Hepatocyte (in vitro differentiated cells): ENCODE measurements around the gene PLEKHJ1.

Experiments
- EZH2 ChIP-seq: fragments of 200-600 bp; sonication (generic); IDR thresholded peaks from 2 replicates; pipeline ENCODE4 v1.6.1; 2016; ENCODE audit warnings: antibody characterized with exemption, mild to moderate bottlenecking, borderline replicate concordance
- EZH2phosphoT487 ChIP-seq: fragments of 200-600 bp; sonication (generic); IDR thresholded peaks from one replicate; pipeline ENCODE4 v1.6.1; 2018; ENCODE audit warnings: antibody characterized with exemption, mild to moderate bottlenecking, low read depth, moderate library complexity; ENCODE audit not compliant: unreplicated experiment, severe bottlenecking
- TF ChIP-seq, protein P1 (sequence below): fragments of 200-600 bp; sonication (generic); IDR thresholded peaks from 2 replicates; pipeline ENCODE4 v1.5.1; 2016; ENCODE audit warnings: antibody characterized with exemption, mild to moderate bottlenecking; ENCODE audit not compliant: poor library complexity

DNA sequence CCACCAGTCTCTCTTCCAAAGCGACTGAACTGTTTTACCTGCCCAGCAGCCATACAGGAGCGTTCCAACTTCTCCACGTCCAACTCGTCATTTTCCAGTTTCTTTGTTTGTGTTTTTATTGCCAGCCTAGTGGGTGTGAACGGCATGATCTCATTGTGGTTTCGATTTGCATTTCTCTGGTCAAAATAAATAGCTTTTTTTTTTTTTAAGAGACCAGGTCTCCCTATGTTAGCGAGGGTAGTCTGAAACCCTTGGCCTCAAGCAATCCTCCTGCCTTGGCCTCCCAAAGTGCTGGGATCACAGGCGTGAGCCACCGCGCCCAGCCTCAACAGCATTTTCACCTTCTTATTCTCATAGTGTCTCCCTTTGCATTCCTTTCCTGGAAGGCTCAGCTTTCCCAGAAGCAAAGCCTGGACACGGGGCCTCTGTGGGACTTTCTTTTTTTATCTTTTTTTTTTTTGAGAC lies 24.2 kb upstream of the PLEKHJ1 start:
- no peak for TF ChIP-seq EZH2phosphoT487
- TF ChIP-seq, protein P1, sequence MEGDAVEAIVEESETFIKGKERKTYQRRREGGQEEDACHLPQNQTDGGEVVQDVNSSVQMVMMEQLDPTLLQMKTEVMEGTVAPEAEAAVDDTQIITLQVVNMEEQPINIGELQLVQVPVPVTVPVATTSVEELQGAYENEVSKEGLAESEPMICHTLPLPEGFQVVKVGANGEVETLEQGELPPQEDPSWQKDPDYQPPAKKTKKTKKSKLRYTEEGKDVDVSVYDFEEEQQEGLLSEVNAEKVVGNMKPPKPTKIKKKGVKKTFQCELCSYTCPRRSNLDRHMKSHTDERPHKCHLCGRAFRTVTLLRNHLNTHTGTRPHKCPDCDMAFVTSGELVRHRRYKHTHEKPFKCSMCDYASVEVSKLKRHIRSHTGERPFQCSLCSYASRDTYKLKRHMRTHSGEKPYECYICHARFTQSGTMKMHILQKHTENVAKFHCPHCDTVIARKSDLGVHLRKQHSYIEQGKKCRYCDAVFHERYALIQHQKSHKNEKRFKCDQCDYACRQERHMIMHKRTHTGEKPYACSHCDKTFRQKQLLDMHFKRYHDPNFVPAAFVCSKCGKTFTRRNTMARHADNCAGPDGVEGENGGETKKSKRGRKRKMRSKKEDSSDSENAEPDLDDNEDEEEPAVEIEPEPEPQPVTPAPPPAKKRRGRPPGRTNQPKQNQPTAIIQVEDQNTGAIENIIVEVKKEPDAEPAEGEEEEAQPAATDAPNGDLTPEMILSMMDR = no peak
- TF ChIP-seq EZH2 = no peak
